SIG-M5 treated with dmso at 0.1 percent for 504 hours (cell line): ENCODE results near the gene MIR17HG.
"Not testable (repeated sequence)": the region's sequence is repeated elsewhere in the genome, so short reads cannot be mapped to it uniquely, and the experiment has no call there.

Experiments
- DNase-seq: peaks from one replicate; lab custom pipeline; 2025; ENCODE audit not compliant: unreplicated experiment; lab: John Stamatoyannopoulos, UW

The MIR17HG gene

DNA sequence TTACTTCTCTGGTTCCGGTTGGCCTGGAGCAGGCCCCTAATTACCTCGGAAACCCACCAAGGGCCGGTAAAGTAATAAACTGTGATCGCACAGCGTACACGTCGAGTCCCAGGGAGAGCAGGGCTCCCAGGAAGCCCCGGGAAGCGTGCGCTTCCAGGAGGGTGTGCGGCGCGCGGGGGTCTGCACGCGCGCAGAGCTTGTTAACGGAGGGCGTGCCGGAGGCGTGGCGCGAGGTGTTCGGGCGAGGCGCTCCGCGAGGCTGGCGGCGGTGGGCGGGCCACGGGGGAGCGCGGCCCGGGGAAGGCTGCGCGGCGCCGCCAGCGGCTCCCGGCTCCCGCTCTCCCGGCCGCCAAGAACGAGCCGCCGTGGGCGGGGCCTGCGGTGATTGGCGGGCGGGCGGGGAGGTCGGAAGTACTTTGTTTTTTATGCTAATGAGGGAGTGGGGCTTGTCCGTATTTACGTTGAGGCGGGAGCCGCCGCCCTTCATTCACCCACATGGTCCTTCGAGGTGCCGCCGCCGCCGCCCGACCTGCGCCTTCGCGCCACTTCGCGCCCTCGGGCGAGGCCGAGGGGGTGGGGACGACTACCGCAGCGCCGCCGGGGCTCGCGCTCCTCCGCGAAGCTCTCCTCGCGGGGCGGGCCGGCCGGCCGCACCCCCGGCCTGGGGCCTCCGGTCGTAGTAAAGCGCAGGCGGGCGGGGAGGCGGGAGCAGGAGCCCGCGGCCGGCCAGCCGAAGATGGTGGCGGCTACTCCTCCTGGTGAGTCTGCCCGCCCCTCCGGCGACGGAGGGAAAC is at the start of gene MIR17HG:
Gene MIR17HG (plus strand): TSS at position 486 of the 794 bp plus-strand sequence.
- DNase-seq: peak; percentile 96

DNA sequence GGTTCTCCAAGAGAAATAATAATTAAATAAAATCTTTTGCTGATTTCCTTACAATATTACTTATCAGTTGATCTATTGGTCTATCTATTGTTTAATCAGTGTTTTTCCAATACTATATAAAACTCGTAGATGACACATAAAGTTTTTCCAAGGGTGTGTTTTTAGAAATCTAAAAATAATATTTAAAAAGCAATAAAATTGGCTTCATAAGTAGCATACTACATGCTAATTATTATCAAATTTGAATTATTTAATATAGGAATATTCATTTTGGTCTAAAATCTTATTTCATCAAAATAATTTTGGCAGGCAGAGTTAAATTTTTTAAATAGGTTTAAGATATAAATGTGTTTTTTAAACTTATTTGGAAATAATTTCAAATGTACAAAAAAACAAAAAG is 49.4 kb upstream of the MIR17HG start:
- DNase-seq: no peak

DNA sequence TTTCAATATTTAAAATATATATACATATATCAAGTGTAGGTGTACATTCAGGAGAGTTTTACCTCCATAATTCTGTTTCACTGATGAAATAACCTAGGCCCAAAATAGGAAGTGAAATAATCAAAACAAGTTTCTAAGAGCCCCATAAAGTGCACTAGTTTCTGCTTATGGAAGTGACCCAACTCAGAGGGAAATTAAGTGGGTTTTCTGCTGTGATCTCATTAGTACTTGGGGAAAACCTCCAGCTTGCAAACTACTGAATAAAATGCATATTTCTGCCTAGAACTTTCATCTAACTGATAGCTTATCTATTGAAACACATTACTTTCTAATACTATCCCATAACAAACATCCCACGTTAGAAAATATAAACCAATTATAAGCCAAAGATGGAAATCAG is 45.4 kb upstream of the MIR17HG start:
- DNase-seq: peak; percentile 5

DNA sequence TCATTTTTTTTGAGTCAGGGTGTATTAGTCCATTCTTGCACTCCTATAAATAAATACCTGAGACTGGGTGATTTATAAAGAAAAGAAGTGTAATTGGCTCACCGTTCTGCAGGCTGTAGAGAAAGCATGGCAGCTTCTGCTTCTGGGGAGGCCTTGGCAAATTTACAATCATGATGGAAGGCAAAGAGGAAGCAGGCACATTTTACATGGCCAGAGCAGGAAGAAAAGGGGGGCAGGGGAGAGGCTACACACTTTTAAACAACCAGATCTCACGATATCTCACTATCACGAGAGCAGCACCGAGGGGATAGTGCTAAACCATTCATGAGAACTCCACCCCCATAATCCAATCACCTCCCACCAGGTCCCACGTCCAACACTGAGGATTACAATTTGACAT is 44.5 kb upstream of the MIR17HG start:
- no peak for DNase-seq

DNA sequence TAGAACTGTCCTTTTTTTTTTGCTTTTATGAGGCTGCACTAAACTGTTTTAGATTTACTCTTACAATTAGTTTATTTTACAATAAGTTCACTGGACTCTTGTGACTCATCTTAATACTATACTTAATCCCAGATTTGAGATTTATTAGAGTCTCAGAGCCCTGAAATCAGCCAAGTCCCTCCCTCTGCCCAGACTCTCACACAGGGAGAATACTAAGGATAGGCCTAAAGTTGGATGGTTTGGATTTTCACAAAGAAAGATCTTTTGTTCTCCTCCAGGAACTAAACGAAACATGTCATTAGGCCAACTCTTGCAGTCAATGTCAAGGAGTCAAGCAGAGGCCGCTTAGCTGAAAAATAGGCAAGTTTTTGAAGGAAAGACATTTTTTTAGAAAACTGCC is 42.7 kb upstream of the MIR17HG start:
- DNase-seq: no peak

GRCh38 chr13:91305652-91306051 is 41.8 kb upstream of the MIR17HG start:
- DNase-seq: no peak

GRCh38 chr13:91307887-91308286 is 39.6 kb upstream of the MIR17HG start:
- no peak for DNase-seq

DNA sequence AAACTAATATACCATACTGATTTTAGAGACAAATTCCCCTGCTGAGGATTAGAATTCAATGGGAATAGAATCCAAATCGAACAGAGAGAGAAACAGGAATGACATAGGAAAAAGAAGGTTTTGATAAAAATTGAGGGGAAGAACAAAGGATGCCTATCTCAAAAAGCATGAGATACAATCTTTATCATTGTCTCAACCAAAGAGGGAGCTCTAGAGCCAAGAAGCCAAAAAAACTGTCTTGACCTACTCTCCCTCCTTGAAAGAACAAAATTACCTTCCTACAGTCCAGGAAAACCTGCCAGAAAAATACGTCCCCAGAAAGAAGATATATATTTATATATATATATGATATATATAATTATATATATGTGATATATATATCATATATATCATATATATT is 39.2 kb upstream of the MIR17HG start:
- DNase-seq: no peak

DNA sequence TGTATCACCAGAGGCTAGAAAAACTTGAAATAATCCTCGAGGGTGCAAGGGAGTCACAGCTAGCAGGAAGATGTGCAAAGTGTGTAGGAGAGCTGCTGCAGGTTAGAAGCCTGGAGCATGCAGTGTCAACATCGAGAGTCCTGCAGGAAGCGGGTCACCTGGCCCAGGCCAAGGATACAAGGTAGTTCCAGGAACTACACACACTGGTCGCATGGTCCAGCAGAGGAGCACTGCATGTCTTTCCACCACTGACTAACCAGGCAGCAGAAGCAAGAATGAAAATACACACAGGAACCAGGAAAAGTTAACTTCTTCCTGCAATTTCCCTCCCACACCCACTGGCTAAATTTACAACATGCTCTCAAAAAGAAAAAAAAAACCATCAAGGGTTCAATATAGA is 36.0 kb upstream of the MIR17HG start:
- DNase-seq: no peak

DNA sequence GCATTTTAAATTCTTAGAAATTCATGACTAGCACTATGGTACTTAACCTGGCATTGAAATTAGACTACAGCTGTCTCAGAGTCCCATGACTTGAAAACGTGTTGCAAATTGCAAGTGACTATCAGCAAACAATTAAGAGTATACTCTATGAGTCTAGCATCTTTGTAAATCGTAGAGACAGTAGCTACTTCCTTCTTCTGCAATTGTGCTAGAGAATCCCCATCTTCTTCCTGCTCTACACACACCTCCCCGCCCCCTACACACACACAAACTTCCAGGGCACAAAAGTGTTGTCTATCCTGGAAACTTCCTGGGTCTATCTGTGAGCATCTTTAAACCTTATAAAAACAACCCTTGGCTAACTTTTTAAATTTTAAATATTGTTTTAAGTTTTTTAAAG is 35.2 kb upstream of the MIR17HG start:
- DNase-seq: peak; percentile 25

GRCh38 chr13:91313103-91313502 is 34.4 kb upstream of the MIR17HG start:
- DNase-seq: peak; percentile 6

DNA sequence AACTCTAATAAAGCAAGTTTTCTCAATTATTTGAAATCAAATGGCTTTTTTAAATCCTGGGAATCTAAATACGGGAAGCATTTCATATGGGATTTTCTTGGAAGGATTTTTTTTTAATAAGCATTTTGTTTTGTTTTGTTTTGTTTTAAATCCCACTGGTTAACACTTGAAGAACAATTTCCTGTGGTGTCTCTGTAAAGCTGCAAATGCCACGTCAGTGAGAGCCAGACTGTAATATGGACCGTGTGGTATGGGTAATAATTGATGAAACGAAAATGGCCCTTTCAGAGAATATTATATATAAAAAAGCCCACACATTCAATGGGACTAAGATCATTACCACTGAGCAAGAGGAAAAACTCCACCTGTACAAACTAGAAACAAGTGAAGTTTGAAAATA is 33.9 kb upstream of the MIR17HG start:
- DNase-seq: no peak

GRCh38 chr13:91314888-91315287 is 32.6 kb upstream of the MIR17HG start:
- no peak for DNase-seq

GRCh38 chr13:91318886-91319285 is 28.6 kb upstream of the MIR17HG start:
- DNase-seq: no peak

- no peak for DNase-seq
Observed at GRCh38 chr13:91319996-91320395, 27.5 kb upstream of the MIR17HG start.

DNA sequence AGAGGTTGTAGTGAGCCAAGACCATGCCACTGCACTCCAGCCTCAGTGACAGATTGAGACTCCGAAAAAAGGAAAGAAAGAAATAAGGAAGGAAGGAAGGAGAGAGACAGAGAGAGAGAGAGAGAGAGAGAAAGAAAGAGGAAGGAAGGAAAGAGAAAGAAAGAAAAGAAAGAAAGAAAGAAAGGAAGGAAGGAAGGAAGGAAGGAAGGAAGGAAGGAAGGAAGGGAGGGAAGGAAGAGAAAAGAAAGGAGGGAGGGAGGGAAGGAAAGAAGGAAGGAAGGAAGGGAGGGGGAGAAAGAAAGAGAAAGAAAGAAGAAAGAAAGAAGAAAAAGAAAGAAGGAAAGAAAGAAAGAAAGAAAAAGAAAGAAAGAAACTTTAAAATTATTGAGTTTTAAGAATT is 26.5 kb upstream of the MIR17HG start:
- not testable (repeated sequence) for DNase-seq

GRCh38 chr13:91323349-91323748 is 24.1 kb upstream of the MIR17HG start:
- DNase-seq: no peak

GRCh38 chr13:91326146-91326545 is 21.3 kb upstream of the MIR17HG start:
- no peak for DNase-seq

- no peak for DNase-seq
Observed at GRCh38 chr13:91328726-91329125, 18.8 kb upstream of the MIR17HG start.

DNA sequence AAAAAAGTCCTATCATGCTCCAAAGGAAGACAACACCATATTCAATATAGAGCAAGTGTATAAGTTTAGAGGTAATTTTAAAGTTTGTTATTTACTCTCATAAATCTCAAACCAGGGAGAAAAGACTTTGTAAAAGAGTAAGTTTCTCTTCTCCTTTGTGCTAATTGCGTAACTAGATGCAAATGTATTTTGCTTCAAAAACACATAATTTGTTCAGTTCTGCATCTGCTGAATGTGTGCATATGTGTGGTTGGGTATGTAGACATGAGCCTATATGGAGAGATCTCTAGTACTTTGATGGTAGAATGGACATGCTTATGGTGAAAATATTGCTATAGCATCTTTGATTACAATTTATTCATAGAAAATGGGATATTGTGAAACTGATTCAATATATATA is 17.8 kb upstream of the MIR17HG start:
- peak; percentile 43 for DNase-seq

DNA sequence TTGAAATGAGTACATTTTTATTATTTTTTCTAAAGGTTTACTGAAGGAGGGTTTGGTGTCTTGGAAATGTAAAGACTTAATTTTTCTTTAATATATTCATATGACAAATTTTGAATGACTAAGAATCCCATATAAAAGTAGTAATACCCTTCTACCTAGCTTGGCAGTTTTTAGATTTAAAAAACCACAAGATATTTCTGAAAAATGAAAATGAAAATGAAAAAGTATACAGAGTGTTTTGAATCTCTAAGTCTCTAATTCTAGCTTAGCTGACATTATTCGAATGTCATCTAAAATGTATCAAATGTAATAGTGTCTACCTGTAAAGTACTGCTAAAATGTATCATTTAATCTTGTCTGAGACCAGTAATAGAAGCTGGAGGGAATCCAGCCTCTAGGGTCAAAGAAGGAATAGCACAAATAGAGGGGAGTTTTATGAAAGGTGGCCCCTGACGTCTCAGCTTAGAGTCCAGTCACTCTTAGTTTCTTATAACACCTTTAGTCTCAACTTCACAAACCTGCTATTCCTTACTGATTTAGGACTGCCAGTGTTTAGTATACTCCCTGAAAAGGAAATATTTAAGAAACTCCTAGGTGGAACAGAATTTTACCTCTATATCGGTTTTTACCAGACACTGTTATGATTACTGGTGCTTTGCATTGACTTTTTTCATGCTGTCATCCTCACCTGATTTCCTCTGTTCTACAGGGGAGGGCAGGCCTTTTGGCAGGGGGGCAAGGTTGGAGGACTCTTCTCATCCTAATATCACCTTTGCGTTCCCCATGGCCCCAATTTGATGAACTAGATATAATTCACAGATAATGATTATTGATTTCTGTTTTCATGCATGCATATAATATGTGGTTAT is 16.2 kb upstream of the MIR17HG start:
- no peak for DNase-seq

DNA sequence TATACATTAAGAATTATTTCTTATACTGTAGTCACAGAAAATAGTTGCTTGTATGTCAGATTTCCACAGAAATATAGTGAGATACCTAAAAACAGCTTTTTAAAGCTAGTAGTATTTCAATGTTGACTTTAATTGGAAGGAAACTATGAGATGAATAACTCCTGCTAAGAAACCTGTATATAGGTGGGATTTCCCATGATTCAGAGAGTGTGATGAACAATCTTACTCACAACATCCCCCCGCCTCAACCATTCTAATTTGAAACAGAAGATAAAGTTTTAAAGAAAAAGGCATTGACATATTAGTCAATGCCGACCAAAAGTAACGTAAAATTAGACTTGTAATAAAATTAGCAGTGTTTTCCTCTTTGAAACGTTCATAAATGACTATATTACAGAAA is 1.4 kb upstream of the MIR17HG start:
- DNase-seq: no peak
